Testis (tissue), 3 donors: Measurements from ENCODE around the gene PRCC. TPM values are rescaled to one million over a fixed set of nuclear protein-coding genes. Genes with fewer than 3 reads are reported as not detected.
A peak's percentile ranks its signal among the peaks of the same experiment; 100 is the strongest.

Experiments
- DNase-seq: peaks from one replicate; pipeline ENCODE4 v3.0.0-alpha.2; 2019
- H3K27ac ChIP-seq, 2 donors: fragments of 200-600 bp; sonication (generic); one replicate each; pipeline ENCODE4 v1.5.1; 2019
- H3K27me3 ChIP-seq: fragments of 200-600 bp; sonication (generic); one replicate; pipeline ENCODE4 v1.5.1; 2019
- H3K36me3 ChIP-seq: fragments of 200-600 bp; sonication (generic); one replicate; pipeline ENCODE4 v1.5.1; 2017; ENCODE audit warnings: low read depth; ENCODE audit errors: missing control alignments
- H3K4me1 ChIP-seq: fragments of 200-600 bp; sonication (generic); one replicate; pipeline ENCODE4 v1.5.1; 2019
- H3K4me3 ChIP-seq, 2 donors: fragments of 200-600 bp; sonication (generic); one replicate each; pipeline ENCODE4 v1.5.1; 2017 to 2019
- H3K9me3 ChIP-seq: fragments of 200-600 bp; sonication (generic); one replicate; pipeline ENCODE4 v1.5.1; 2017
- CTCF ChIP-seq, 3 experiments: fragments of 450-650 bp in 2 of 3; fragments of 200-600 bp in 1 of 3; sonication (generic) in 1 of 3; IDR thresholded peaks; one replicate each; pipeline ENCODE4 v1.5.1; 2016 to 2019; ENCODE audit warnings: antibody characterized with exemption in 3 of 3, mild to moderate bottlenecking in 2 of 3, moderate library complexity in 1 of 3
- POLR2A ChIP-seq: fragments of 450-650 bp; IDR thresholded peaks from one replicate; pipeline ENCODE4 v1.6.1; 2017; ENCODE audit warnings: antibody characterized with exemption, mild to moderate bottlenecking, moderate library complexity
- WGBS, 2 donors: methylation state at CpG; one replicate each; pipeline ENCODE4 v1.1.5; 2018; 5-methylcytosine and 5-hydroxymethylcytosine counted together
- intact Hi-C: fragments of 100-400 bp; cut with DNase I; formaldehyde crosslinking; loops from one replicate; pipeline ENCODE4 v1.15.1; 2023; ENCODE audit warnings: low total_unique reads
- polyA plus RNA-seq: library from polyadenylated mRNA; stranded (reverse); fragments of 350-450 nt; fragmentation: Illumina TruSeq; extraction: RNeasy Lipid Tissue Mini Kit (QIAGEN cat#74804); gene quantifications from one replicate; pipeline ENCODE4 v1.2.3, GENCODE V29; 2014; ENCODE audit warnings: low read depth, low replicate concordance; ENCODE audit not compliant: insufficient read depth
- total RNA-seq, 2 donors: library from RNA; depleted of rRNA; stranded (reverse); fragments of >200 nt; gene quantifications; one replicate each; pipeline ENCODE4 v1.2.3, GENCODE V29; 2016

The PRCC gene
- total and polyA plus RNA-seq, 3 donors from 2014 or later = 53.3 to 68.3 (median 62.0) TPM

GRCh38 chr1:156794506-156795373 is 27.4 kb downstream of the PRCC start:
- no peak overlapping the region for H3K4me3 ChIP-seq
- no peaks in the 10 kb centered on the region for H3K27me3 ChIP-seq
- no peak overlapping the region for H3K27ac ChIP-seq
- no peaks in the 10 kb centered on the region for H3K36me3 ChIP-seq
- no peak for DNase-seq
- intact Hi-C loops = no loop called here
- WGBS, 2 donors = 75 to 77% methylated on average over 7 of the region's 7 CpGs
- no peaks in the 10 kb centered on the region for H3K9me3 ChIP-seq
- no peaks in the 10 kb centered on the region for H3K4me1 ChIP-seq
- TF ChIP-seq POLR2A (no peak), CTCF (IDR thresholded peaks at IDR 0.05) (no peak)

- Histone ChIP-seq H3K9me3 (no peaks in the 10 kb centered on the region), H3K27ac (no peak overlapping the region), H3K27me3 (no peaks in the 10 kb centered on the region), H3K4me1 (no peaks in the 10 kb centered on the region), H3K36me3 (no peaks in the 10 kb centered on the region), H3K4me3 (no peak overlapping the region)
- TF ChIP-seq POLR2A (no peak), CTCF (IDR thresholded peaks at IDR 0.05) (no peak)
- no peak for DNase-seq
- WGBS, 2 donors = 72 to 81% methylated on average over 5 of the region's 5 CpGs
- intact Hi-C loops = no loop called here
Measured at GRCh38 chr1:156795374-156795733, 28.0 kb downstream of the PRCC start.

GRCh38 chr1:156795787-156796186 is 28.5 kb downstream of the PRCC start:
- intact Hi-C loops = no loop called here
- H3K27ac ChIP-seq = no peak overlapping the region
- no peaks in the 10 kb centered on the region for H3K9me3 ChIP-seq
- DNase-seq = peak; percentile 29
- no peak overlapping the region for H3K4me3 ChIP-seq
- H3K36me3 ChIP-seq = no peaks in the 10 kb centered on the region
- no peak for TF ChIP-seq CTCF (IDR thresholded peaks at IDR 0.05)
- no peak for TF ChIP-seq POLR2A
- WGBS, 2 donors = 42 to 43% methylated on average over 7 of the region's 7 CpGs
- no peaks in the 10 kb centered on the region for H3K4me1 ChIP-seq
- H3K27me3 ChIP-seq = no peaks in the 10 kb centered on the region

- peaks cover 6% of the 10 kb centered on the region for H3K4me1 ChIP-seq
- H3K9me3 ChIP-seq = no peaks in the 10 kb centered on the region
- 65 to 81% methylated on average over 8 of the region's 8 CpGs for WGBS, 2 donors
- no peak overlapping the region for H3K27ac ChIP-seq
- TF ChIP-seq POLR2A = no peak
- TF ChIP-seq CTCF (IDR thresholded peaks at IDR 0.05) = no peak
- H3K4me3 ChIP-seq = no peak overlapping the region
- DNase-seq = no peak
- intact Hi-C loops = no loop called here
- no peaks in the 10 kb centered on the region for H3K36me3 ChIP-seq
- no peaks in the 10 kb centered on the region for H3K27me3 ChIP-seq
Measured at GRCh38 chr1:156796340-156797097, 29.2 kb downstream of the PRCC start.
